ENCODE data around the gene STK31.

The STK31 gene

GRCh38 chr7:23698822-23699221 is 11.2 kb upstream of the STK31 start:
- DNase-seq (ENCODE audit: low spot score) (no peak), ATAC-seq (ENCODE audit: low read depth) (no peak)
- peaks cover 3% of the 10 kb centered on the region; the same call in 1 of the 2 replicates for H3K36me3 ChIP-seq (ENCODE audit: low read depth)
- no peak overlapping the region for H3K4me3 ChIP-seq (ENCODE audit: severe bottlenecking)
- H3K27me3 ChIP-seq (ENCODE audit: insufficient read depth, poor library complexity, severe bottlenecking): no peaks in the 10 kb centered on the region
- TF ChIP-seq CTCF (IDR thresholded peaks at IDR 0.05; ENCODE audit: poor library complexity, severe bottlenecking): no peak
- peaks cover 2% of the 10 kb centered on the region for H3K9me3 ChIP-seq (ENCODE audit: severe bottlenecking)
- no peak overlapping the region for H3K27ac ChIP-seq (ENCODE audit: poor library complexity, severe bottlenecking)
- no peaks in the 10 kb centered on the region for H3K4me1 ChIP-seq (ENCODE audit: insufficient read depth, poor library complexity, severe bottlenecking)

GRCh38 chr7:23700046-23700445 is 10.0 kb upstream of the STK31 start:
- DNase-seq (ENCODE audit: low spot score): no peak
- no peak overlapping the region for H3K4me3 ChIP-seq (ENCODE audit: severe bottlenecking)
- no peak for TF ChIP-seq CTCF (IDR thresholded peaks at IDR 0.05; ENCODE audit: poor library complexity, severe bottlenecking)

GRCh38 chr7:23709081-23709750 is 803 bp upstream of the STK31 start:
- Histone ChIP-seq H3K9me3 (ENCODE audit: severe bottlenecking) (no peaks in the 10 kb centered on the region), H3K4me1 (ENCODE audit: insufficient read depth, poor library complexity, severe bottlenecking) (peaks cover 21% of the 10 kb centered on the region), H3K4me3 (ENCODE audit: severe bottlenecking) (no peak overlapping the region), H3K36me3 (ENCODE audit: low read depth) (no peaks in the 10 kb centered on the region), H3K27ac (ENCODE audit: poor library complexity, severe bottlenecking) (no peak overlapping the region), H3K27me3 (ENCODE audit: insufficient read depth, poor library complexity, severe bottlenecking) (no peaks in the 10 kb centered on the region)
- no peak for ATAC-seq (ENCODE audit: low read depth)
- DNase-seq (ENCODE audit: low spot score): no peak
- TF ChIP-seq CTCF (IDR thresholded peaks at IDR 0.05; ENCODE audit: poor library complexity, severe bottlenecking): no peak

More at GRCh38 chr7:23700046-23700445, 10.0 kb upstream of the STK31 start:
- Histone ChIP-seq H3K27me3 (ENCODE audit: insufficient read depth, poor library complexity, severe bottlenecking) (no peaks in the 10 kb centered on the region), H3K4me1 (ENCODE audit: insufficient read depth, poor library complexity, severe bottlenecking) (no peaks in the 10 kb centered on the region), H3K36me3 (ENCODE audit: low read depth) (peaks cover 3% of the 10 kb centered on the region; the same call in 1 of the 2 replicates), H3K27ac (ENCODE audit: poor library complexity, severe bottlenecking) (no peak overlapping the region), H3K9me3 (ENCODE audit: severe bottlenecking) (peaks cover 2% of the 10 kb centered on the region)
- no peak for ATAC-seq (ENCODE audit: low read depth)

- ATAC-seq (ENCODE audit: low read depth): peak; percentile 24
- no peak for DNase-seq (ENCODE audit: low spot score)
- Histone ChIP-seq H3K4me1 (ENCODE audit: insufficient read depth, poor library complexity, severe bottlenecking) (peaks cover 22% of the 10 kb centered on the region), H3K9me3 (ENCODE audit: severe bottlenecking) (no peaks in the 10 kb centered on the region), H3K4me3 (ENCODE audit: severe bottlenecking) (no peak overlapping the region), H3K27ac (ENCODE audit: poor library complexity, severe bottlenecking) (peak overlapping the region; percentile 65), H3K36me3 (ENCODE audit: low read depth) (no peaks in the 10 kb centered on the region), H3K27me3 (ENCODE audit: insufficient read depth, poor library complexity, severe bottlenecking) (no peaks in the 10 kb centered on the region)
- TF ChIP-seq CTCF (IDR thresholded peaks at IDR 0.05; ENCODE audit: poor library complexity, severe bottlenecking): peak; percentile 82
These were observed 2.6 kb downstream of the STK31 start for GRCh38 chr7:23712368-23713284.

All from RWPE2 (cell line).